ENCODE results near the gene PRRT4.

PRRT4 gene

DNA sequence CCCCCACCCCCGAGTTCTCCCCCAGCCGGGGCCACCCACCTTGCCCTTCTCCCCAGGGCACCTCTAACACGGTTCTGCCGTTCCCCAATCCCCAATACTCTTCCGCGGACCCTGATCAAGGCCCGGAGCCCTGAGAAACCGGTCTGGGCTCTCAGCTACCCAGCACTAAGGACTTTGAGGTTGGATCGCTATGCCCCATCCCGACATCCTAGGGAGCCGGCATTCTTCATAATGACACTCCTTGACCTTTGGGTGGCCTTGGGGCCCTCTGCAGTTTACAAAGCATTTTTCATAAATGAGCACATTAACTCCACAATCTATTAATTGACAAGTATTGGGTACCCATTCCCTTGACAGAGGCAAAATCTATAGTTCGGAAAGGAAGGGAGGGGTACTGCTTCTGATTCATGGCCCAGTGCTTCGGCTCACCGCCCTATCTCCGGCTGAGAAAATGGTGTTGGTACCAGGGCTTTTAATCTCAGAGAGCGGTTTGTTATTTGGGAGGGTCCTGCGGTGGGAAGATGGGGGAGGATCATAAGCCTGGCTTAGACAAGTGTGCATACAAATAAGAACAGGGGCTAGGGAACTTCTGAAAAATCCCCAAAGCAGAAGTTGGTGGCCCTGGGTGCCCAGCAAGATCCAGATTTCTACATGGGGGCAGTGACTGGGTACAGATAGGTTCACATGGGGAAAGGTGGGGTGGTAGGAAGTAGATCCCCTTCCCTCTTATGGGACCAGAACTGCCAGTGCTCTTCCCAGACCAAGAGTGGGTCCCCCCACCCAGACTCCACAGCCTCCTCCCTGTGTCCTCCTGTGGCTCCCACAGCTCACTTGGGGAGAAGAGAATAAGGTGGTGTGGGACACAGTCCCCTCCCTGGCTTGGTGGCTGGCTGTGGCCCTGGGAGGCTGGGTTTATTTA lies 45.1 kb upstream of the PRRT4 start:
- Histone ChIP-seq H3K79me1 (replicated peaks; ENCODE audit: low read length, poor library complexity, severe bottlenecking) (peaks cover 5% of the 10 kb centered on the region), H3K36me3 (ENCODE audit: control insufficient read depth in 1 of 2, insufficient read depth in 2 of 2, low read depth in 1 of 2, low read length in 2 of 2) (peaks cover 5 to 14% of the 10 kb centered on the region in 2 experiments), H3K27me3 (ENCODE audit: control insufficient read depth in 1 of 2, insufficient read depth in 1 of 2, low read length in 2 of 2) (peaks cover 0 to 5% of the 10 kb centered on the region in 2 experiments), H3K18ac (ENCODE audit: low read depth in 1 of 2, low read length in 2 of 2) (no peak overlapping the region), H2AK5ac (ENCODE audit: low read length, severe bottlenecking) (no peak overlapping the region), H3K4ac (ENCODE audit: low read depth in 1 of 2, low read length in 2 of 2) (no peak overlapping the region), H4K91ac (ENCODE audit: low read length) (peak overlapping the region; percentile 6), H3K4me1 (ENCODE audit: control insufficient read depth, insufficient read depth, low read depth, low read length) (peaks cover 32% of the 10 kb centered on the region), H2BK5ac (ENCODE audit: low read depth, low read length, poor library complexity, severe bottlenecking) (no peak overlapping the region), H2BK120ac (ENCODE audit: low read depth, low read length) (no peak overlapping the region), H2BK12ac (ENCODE audit: low read length in 2 of 2) (peak overlapping the region in 1 of 2 experiments; percentile 49), H3K23ac (ENCODE audit: low read length in 2 of 2) (no peak overlapping the region), H3K4me2 (ENCODE audit: low read length, poor library complexity, severe bottlenecking) (no peak overlapping the region), H3K9me3 (ENCODE audit: control insufficient read depth, low read length) (no peaks in the 10 kb centered on the region), H4K8ac (ENCODE audit: low read length) (no peak overlapping the region), H3K14ac (ENCODE audit: low read length in 2 of 2) (no peak overlapping the region), H3K9ac (ENCODE audit: low read length) (no peak overlapping the region), H3K27ac (ENCODE audit: low read length, poor library complexity, severe bottlenecking) (no peak overlapping the region), H2BK15ac (ENCODE audit: low read depth, poor library complexity, severe bottlenecking) (no peak overlapping the region), H3K4me3 (ENCODE audit: insufficient read depth in 1 of 2, low read depth in 1 of 2, low read length in 2 of 2) (no peak overlapping the region), H2AFZ (ENCODE audit: low read depth, low read length) (no peak overlapping the region)
- 38% methylated on average over 16 of the region's 17 CpGs for WGBS
- no peak for DNase-seq

DNA sequence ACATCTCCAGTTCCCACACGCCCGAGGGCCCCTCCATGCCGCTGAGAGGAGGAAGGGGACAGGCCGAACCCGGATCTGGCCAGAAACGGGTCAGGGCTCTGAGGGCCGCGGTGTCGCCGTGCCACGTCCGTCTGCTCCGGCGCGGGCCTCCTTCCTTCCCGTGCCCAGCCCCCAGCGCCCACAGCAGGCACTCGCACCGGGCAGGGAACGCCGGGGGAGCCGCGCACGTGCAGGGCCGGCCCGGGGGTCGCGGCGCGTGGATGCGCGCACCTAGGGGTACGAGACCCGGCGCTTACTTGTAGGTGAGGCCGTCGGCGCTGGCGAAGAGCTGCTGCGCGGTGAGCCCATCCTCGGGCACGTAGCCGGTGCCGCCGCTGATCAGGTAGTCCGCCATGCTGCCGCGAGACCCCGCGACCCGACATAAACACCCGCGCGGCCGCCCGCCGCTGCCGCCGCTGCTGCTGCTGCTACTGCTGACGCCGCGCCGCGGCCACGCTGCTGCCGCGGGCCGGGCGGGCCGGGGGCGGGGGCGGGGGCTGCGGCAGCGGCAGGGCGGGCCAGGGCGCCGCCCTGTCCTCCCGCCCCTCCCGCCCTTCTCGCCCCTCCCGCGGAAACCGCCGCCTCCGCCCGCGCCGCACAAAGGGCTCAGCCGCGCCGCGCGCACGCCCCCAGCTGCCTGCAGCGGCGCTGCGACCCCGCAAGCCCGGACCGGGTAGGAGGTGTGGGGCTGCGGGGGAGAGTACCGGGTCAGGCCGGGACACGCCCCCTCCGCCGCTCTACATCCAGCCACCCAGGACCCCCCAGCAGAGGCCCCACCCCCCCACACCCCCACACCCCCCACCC lies 44.2 kb upstream of the PRRT4 start:
- no peak overlapping the region for H2BK120ac ChIP-seq (ENCODE audit: low read depth, low read length)
- no peak for DNase-seq
- peak overlapping the region in 1 of 2 experiments; percentile 97 for H3K14ac ChIP-seq (ENCODE audit: low read length in 2 of 2)
- H3K23ac ChIP-seq (ENCODE audit: low read length in 2 of 2): peak overlapping the region in 1 of 2 experiments; percentile 57
- no peak overlapping the region for H2AK5ac ChIP-seq (ENCODE audit: low read length, severe bottlenecking)
- peak overlapping the region; percentile 90 for H3K9ac ChIP-seq (ENCODE audit: low read length)
- no peaks in the 10 kb centered on the region for H3K9me3 ChIP-seq (ENCODE audit: control insufficient read depth, low read length)
- H3K4me2 ChIP-seq (ENCODE audit: low read length, poor library complexity, severe bottlenecking): peak overlapping the region; percentile 92
- H3K18ac ChIP-seq (ENCODE audit: low read depth in 1 of 2, low read length in 2 of 2): peak overlapping the region; percentile 90 to 92
- peak overlapping the region in 1 of 2 experiments; percentile 29 for H2BK12ac ChIP-seq (ENCODE audit: low read length in 2 of 2)
- no peak overlapping the region for H3K27ac ChIP-seq (ENCODE audit: low read length, poor library complexity, severe bottlenecking)
- H3K4me3 ChIP-seq (ENCODE audit: insufficient read depth in 1 of 2, low read depth in 1 of 2, low read length in 2 of 2): peak overlapping the region; percentile 78 to 89
- peak overlapping the region; percentile 12 for H2BK15ac ChIP-seq (ENCODE audit: low read depth, poor library complexity, severe bottlenecking)
- peaks cover 14 to 22% of the 10 kb centered on the region in 2 experiments for H3K36me3 ChIP-seq (ENCODE audit: control insufficient read depth in 1 of 2, insufficient read depth in 2 of 2, low read depth in 1 of 2, low read length in 2 of 2)
- WGBS: under 1% methylated on average over 45 of the region's 107 CpGs
- H2AFZ ChIP-seq (ENCODE audit: low read depth, low read length): peak overlapping the region; percentile 75
- peak overlapping the region; percentile 75 to 84 for H3K4ac ChIP-seq (ENCODE audit: low read depth in 1 of 2, low read length in 2 of 2)
- peaks cover 0 to 5% of the 10 kb centered on the region in 2 experiments for H3K27me3 ChIP-seq (ENCODE audit: control insufficient read depth in 1 of 2, insufficient read depth in 1 of 2, low read length in 2 of 2)
- H4K8ac ChIP-seq (ENCODE audit: low read length): peak overlapping the region; percentile 33
- H3K79me1 ChIP-seq (replicated peaks; ENCODE audit: low read length, poor library complexity, severe bottlenecking): peaks cover 5% of the 10 kb centered on the region
- H2BK5ac ChIP-seq (ENCODE audit: low read depth, low read length, poor library complexity, severe bottlenecking): no peak overlapping the region
- peaks cover 31% of the 10 kb centered on the region for H3K4me1 ChIP-seq (ENCODE audit: control insufficient read depth, insufficient read depth, low read depth, low read length)
- H4K91ac ChIP-seq (ENCODE audit: low read length): peak overlapping the region; percentile 87

DNA sequence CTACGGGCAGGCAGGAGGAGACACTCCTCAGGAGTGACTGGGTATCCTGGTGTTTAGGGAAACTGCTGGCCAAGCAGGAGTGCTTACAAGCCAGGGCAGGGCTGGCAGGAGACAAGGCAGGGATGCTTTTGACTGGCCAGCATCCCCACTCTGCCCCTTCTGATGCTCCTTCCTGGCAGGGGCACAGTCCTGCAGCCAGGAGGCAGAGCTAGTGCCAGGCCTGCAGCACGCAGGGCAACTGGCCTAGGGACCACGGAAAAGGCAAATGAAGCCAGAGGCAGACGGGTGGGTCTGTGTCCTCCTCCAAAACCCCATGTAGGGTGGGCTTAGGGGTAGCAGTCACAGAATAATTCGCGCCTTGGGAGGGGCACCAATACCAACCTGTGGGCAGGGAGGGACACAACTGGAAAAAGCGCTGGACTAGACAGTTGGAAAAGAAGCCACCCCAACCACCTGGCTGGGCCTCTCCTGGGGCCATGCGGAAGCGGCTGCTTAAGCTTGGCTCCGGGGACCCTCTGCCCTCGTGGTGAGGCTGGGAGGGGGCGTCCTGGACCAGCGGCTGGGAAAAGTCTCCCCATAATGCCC lies 43.5 kb upstream of the PRRT4 start:
- H3K14ac ChIP-seq (ENCODE audit: low read length in 2 of 2): peak overlapping the region in 1 of 2 experiments; percentile 97
- peak overlapping the region; percentile 78 to 89 for H3K4me3 ChIP-seq (ENCODE audit: insufficient read depth in 1 of 2, low read depth in 1 of 2, low read length in 2 of 2)
- H2AK5ac ChIP-seq (ENCODE audit: low read length, severe bottlenecking): no peak overlapping the region
- peaks cover 21 to 30% of the 10 kb centered on the region in 2 experiments for H3K36me3 ChIP-seq (ENCODE audit: control insufficient read depth in 1 of 2, insufficient read depth in 2 of 2, low read depth in 1 of 2, low read length in 2 of 2)
- 39% methylated on average over 11 of the region's 13 CpGs for WGBS
- H3K27me3 ChIP-seq (ENCODE audit: control insufficient read depth in 1 of 2, insufficient read depth in 1 of 2, low read length in 2 of 2): peaks cover 0 to 5% of the 10 kb centered on the region in 2 experiments
- H2AFZ ChIP-seq (ENCODE audit: low read depth, low read length): peak overlapping the region; percentile 75
- peaks cover 5% of the 10 kb centered on the region for H3K79me1 ChIP-seq (replicated peaks; ENCODE audit: low read length, poor library complexity, severe bottlenecking)
- H3K4me1 ChIP-seq (ENCODE audit: control insufficient read depth, insufficient read depth, low read depth, low read length): peaks cover 28% of the 10 kb centered on the region
- peak overlapping the region; percentile 33 for H4K8ac ChIP-seq (ENCODE audit: low read length)
- peak overlapping the region; percentile 92 for H3K4me2 ChIP-seq (ENCODE audit: low read length, poor library complexity, severe bottlenecking)
- H3K9me3 ChIP-seq (ENCODE audit: control insufficient read depth, low read length): no peaks in the 10 kb centered on the region
- no peak overlapping the region for H3K27ac ChIP-seq (ENCODE audit: low read length, poor library complexity, severe bottlenecking)
- peak overlapping the region; percentile 90 for H3K9ac ChIP-seq (ENCODE audit: low read length)
- H2BK15ac ChIP-seq (ENCODE audit: low read depth, poor library complexity, severe bottlenecking): peak overlapping the region; percentile 12
- H2BK5ac ChIP-seq (ENCODE audit: low read depth, low read length, poor library complexity, severe bottlenecking): no peak overlapping the region
- H2BK120ac ChIP-seq (ENCODE audit: low read depth, low read length): no peak overlapping the region
- H3K4ac ChIP-seq (ENCODE audit: low read depth in 1 of 2, low read length in 2 of 2): peak overlapping the region; percentile 75 to 84
- H2BK12ac ChIP-seq (ENCODE audit: low read length in 2 of 2): no peak overlapping the region
- DNase-seq: no peak
- H3K18ac ChIP-seq (ENCODE audit: low read depth in 1 of 2, low read length in 2 of 2): peak overlapping the region; percentile 90 to 92
- H4K91ac ChIP-seq (ENCODE audit: low read length): peak overlapping the region; percentile 87
- peak overlapping the region in 1 of 2 experiments; percentile 57 for H3K23ac ChIP-seq (ENCODE audit: low read length in 2 of 2)

Measured in mesenchymal stem cell (in vitro differentiated cells and primary cell).